GM18526 (cell line): ENCODE results near the gene MGAT5B.

ENCODE experiments used
- POLR2A ChIP-seq: IDR thresholded peaks from 3 replicates; pipeline ENCODE4 v1.6.1; 2011; ENCODE audit not compliant: insufficient read length; ENCODE audit errors: extremely low read depth

MGAT5B gene

DNA sequence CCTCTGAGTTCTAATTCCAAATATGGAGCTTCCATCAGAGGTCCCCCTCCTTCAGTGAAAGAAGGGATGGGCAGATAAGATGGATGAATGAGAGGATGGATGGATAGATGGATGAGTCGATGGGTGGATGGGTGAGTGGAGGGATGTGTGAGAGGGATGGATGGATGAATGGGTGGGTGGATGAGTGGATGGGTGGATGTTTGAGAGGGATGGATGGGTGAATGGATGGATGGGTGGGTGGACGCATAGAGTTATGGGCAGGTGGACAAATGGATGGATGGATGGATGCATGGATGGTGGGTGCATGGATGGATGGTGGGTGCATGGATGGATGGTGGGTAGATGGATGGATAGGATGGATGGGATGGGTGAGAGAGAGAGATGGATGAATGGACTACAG lies 69.0 kb downstream of the MGAT5B start:
- no peak for TF ChIP-seq POLR2A

DNA sequence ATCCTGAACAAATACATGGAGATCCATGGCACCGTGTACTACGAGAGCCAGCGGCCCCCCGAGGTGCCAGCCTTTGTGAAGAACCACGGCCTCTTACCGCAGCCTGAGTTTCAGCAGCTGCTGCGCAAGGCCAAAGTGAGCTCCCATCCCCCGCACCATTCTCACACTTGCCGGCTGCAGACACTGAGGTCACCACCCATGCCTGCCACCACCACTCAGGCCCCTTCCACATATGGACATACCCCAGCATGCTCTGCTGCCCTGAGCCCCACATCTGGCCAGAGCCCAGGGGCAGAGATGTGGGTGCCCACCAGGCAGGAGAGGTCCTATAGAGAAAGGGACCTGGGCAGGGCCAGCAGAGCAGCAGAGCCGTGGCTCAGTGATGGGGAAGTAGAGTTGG lies 69.8 kb downstream of the MGAT5B start:
- TF ChIP-seq POLR2A: no peak

DNA sequence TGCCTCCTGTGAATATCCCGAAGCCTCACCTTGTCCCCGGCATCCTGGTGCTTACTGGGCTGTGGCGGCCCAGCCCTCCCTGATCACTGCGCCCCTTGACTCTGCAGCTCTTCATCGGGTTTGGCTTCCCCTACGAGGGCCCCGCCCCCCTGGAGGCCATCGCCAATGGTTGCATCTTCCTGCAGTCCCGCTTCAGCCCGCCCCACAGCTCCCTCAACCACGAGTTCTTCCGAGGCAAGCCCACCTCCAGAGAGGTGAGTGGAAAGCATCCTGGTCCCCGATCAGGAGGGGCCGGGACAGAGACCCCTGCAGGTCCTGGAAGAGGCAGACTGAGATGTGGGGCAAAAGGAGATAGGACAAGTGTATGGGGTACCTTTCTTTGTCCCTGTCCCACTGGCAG lies 72.1 kb downstream of the MGAT5B start:
- no peak for TF ChIP-seq POLR2A

DNA sequence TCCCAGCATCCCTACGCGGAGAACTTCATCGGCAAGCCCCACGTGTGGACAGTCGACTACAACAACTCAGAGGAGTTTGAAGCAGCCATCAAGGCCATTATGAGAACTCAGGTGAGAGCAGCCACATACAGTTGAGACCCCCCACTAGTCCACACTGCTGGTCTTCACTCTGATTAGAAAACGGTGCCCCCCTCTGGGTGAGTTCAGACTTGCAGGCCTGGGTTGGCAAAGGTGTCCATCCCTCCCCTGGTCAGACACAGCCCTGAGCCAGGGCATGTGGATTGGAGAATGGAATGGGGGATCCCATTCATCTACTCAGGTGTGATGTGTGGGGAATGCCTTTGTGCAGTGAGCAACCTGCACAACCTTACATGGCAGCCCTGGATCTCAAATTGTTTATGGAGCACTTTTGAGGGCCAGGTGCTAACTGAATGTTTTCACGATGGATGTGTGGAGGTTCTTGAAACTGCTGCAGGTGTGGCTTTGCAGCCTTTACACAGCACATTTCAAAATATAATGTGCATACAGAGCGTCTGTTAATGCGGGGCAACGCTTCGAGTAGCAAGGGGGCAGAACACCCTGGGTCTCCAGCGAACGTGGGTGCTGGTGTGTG lies 72.6 kb downstream of the MGAT5B start:
- no peak for TF ChIP-seq POLR2A

DNA sequence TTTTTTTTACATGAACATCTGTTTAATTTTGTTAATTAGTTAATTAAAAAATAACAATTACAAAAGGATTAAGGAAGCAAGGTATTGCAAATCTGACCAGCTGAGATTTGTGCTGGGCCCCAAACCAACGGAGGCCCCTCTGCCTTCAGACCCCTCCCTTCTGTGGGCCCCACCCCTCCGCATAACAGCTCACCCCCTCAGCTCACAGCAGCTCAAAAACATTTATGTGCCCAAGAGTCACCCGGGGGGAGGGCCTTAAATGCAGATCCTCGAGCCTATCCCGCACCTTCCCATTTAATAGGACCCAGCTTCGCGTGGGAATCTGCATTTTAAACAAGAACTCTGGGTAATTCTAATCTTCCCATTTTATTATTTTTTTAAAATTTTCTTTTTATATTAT lies 75.0 kb downstream of the MGAT5B start:
- no peak for TF ChIP-seq POLR2A

DNA sequence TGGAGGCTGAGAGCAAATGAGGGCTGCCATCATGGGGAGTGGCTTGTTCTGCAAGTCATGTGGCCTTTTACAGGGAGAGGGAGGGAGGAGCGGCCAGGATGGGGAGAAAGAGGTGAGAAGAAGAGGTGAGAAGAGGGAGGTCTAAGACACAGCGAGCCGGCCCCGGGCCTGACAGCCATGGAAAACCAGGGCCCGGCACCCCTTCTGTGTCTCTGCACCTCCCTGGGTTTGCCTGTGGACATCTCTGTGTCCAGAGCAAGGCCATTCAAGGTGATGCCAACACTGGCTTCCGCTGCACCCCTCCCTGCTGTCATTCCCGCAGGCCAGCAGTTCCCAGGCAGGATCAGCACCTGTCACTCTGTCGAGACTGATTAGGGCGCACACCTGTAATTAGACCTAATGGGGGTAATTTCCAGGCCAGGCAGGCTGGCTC lies 75.6 kb downstream of the MGAT5B start:
- TF ChIP-seq POLR2A: no peak

DNA sequence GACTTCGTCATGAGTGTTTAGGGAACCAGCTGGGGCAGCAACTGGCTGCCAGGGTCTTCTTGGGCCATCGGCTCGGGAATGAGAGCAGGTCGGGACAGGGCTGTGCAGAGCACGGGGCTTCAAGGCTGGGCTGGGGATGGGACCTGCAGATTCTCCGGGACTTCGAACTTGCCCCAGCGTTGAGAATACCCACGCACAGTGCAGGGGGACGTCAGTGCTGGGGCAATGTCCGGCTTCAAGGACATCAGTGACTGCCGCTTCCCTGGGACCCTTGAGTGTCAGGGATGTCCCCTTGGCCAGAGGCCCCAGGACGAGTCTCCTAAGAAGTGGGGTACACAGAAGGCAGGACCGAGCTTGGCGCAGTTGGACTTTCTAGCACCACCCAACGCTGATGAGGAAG lies 76.3 kb downstream of the MGAT5B start:
- TF ChIP-seq POLR2A: no peak

DNA sequence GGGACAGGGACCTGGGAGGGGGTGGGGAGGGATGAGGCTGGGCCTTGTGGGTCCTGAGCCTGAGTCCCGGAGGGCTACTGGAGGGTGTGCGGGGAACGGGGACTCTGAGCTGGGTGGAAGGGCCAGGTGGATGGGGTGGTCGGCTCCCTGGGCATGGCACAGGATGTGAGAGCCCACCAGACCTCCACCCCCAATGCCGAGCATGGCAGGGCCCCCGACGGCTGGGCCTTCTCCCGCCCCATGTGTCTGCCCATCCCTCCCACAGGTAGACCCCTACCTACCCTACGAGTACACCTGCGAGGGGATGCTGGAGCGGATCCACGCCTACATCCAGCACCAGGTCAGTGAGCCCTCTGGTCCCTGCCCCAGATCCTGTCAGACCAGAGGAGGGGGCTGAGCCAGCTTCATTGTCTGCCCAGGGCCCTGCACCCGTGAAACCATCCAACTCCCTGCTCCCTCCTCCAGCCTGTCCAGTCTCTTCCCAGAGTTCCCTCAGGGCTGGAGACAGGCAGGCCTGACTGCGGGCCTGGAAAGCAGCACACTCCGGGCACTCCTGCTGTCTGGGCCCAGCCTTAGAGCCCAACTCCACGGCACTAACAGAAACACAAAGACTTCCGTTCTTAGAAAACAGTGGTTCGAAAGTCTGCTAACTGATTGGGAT lies 78.0 kb downstream of the MGAT5B start:
- no peak for TF ChIP-seq POLR2A

DNA sequence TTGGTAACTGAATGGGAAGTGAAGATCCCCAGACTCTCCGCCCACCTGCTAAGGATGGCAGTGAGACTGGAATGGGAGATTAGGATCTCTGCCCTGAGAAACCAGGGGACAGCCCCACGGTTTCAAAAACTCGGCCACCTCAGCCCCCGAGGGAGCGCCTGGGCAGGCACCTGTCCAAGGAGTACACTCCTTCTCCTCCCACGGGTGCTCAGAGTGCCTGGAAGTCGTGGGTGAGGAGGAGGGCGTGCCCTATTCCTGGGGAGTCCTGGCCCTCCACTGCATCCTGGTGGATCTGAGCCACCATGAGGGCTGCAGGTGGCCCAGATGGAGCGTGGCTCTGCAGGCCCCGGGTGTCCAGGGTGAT lies 78.5 kb downstream of the MGAT5B start:
- no peak for TF ChIP-seq POLR2A

DNA sequence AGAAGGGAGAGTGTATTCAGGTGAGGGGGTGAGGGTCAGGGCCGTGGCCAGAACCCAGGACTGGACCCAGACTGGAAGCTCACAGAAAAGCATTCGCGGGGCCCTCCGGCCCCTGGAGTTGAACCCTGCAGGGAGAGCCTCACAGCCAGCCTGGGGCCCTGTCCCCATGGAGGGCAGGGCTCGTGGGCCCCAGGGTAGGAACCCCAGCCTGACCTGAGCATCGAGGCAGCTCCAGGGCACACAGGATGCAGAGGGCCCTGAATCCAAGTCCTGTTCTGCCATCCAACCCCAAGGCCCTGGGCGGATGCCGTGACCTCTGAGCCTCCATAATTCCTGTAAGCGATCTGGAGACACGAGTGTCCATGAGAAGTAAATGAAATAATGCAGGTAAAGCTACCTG lies 79.1 kb downstream of the MGAT5B start:
- TF ChIP-seq POLR2A: no peak

DNA sequence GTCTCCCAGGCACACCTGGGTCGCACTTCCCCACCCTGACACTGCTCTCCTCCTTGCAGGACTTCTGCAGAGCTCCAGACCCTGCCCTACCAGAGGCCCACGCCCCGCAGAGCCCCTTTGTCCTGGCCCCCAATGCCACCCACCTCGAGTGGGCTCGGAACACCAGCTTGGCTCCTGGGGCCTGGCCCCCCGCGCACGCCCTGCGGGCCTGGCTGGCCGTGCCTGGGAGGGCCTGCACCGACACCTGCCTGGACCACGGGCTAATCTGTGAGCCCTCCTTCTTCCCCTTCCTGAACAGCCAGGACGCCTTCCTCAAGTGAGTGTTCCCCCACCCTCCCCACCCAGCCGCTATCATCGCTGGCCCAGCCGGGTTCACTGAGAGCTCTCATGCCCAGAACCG lies 79.6 kb downstream of the MGAT5B start:
- no peak for TF ChIP-seq POLR2A

DNA sequence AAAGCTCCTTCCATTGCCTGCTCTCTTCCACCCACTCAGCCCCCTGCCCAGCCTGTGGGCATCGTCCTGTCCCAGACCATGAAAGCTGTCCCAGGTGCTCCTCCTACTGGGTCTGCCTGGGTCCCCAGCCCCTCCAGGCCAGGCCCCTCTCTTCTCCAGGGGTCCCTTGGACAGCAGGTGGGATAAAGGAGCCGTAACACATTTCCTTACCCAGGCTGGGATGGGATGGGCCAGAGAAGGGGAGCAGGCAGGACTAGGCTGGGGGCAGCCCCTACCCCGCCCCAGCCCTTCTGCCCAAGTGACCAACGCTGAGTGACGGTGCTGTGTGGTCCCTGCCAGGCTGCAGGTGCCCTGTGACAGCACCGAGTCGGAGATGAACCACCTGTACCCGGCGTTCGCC lies 80.1 kb downstream of the MGAT5B start:
- no peak for TF ChIP-seq POLR2A

DNA sequence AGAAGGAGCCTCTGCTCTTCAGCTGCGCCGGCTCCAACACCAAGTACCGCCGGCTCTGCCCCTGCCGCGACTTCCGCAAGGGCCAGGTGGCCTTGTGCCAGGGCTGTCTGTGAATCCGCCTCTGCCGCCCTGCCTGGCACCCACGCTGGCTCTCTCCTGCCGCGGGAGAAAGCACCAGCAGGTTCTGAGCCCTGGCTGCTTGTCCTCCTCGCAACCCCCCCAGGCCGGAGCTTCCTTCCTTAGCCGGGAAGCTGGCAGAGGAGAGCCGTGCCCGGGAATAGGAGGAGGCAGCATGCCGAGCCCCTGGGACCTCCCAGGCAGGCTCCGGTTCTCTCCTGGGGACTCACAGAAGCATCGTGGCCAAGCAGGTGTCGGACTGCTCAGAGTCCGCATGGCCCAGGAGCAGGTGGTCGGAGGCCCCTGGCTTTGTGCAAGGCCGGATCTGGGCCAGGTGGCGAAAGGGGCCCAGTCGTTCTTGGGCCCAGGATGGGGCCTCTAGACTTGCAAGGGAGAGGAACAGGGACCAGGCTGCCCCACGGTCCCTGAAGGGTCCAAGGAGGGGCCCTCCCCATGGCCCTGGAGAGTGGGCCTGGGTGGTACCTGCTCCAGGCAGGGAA lies 80.6 kb downstream of the MGAT5B start:
- TF ChIP-seq POLR2A: no peak

DNA sequence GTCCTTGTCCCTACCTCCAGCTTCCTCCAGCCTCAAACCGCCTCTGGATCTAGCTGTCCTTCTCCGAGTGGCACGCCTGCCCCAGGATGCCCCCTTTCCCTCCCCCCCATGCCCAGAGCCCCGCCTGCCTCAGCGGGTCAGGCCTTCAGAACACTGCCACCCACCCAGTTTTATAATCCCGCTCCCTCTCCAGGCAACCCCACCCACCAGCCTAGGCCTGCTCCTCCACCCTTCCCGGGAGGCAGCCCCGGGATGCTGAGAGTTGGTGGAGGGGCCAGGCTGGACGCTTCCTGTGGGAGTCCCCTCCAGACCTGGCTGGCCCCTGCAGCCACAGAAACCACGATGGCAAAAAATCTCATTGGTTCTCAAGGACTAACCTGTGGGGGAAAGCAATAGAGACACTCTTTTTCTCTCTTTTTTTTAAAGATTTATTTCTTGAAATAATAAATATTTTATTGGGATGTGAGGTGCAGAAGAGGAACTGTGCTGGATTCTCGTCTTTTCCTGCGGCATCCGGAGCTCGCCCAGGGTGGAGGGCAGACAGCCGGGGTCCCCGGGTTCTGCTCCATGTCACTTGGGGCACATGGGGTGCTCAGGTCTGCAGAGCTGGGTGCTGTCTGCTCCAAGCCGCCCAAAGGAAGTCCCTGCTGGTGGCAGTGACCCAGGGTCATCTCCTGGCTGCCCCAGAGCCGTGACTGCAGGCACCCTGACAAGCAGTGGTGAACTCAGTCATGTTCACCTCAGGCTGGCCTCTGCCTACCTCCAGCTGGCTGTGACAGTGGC lies 81.9 kb downstream of the MGAT5B start:
- TF ChIP-seq POLR2A: no peak

DNA sequence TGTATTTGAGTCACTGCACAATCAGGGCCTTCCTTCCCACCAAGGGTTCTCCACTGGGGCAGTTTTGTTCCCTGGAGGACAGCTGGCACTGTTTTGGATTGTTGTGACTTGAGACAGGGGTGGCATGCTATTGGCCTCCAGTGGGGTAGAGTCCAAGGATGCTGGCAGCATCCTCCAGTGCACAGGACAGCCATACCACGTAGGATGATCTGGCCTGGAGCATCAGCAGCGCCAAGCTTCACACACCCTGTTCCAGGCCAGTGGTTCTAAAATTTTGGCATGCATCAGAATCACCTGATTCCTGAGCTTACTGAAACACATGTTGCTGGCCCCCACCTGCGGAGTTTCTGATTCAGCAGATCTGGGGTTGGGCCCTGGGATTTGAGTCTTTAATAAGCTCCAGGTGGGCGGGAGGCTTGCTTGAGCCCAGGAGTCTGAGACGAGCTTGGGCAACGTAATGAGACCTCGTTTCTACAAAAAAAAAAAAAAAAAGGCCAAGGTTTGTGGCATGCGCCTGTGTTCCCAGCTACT lies 83.2 kb downstream of the MGAT5B start:
- no peak for TF ChIP-seq POLR2A

DNA sequence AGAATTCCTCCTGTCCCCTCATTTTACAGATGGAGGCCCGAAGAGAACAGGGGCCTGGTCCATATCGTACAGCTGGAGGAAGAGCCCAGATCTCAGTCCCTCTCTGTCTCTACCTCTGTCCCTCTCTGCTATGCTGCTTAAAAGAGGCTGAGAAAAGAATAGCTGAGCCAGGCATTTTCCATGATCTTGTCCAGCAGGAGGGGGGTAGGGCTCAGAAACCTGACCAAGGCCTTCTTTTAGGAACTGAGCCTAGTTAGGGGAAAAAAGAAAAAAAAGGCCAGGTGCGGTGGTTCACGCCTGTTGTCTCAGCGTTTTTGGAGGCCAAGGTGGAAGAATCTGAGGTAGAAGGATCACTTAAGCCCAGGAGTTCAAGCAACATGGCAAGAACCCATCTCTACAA lies 84.2 kb downstream of the MGAT5B start:
- TF ChIP-seq POLR2A: no peak
